HCT116 (cell line): ENCODE results near the gene WDR5.

Experiments
- CBX3 ChIP-seq: IDR thresholded peaks from 2 replicates; pipeline ENCODE4 v1.6.1; 2012; ENCODE audit warnings: low read depth
- CEBPB ChIP-seq: IDR thresholded peaks from 2 replicates; pipeline ENCODE4 v1.6.1; 2012; ENCODE audit warnings: low read depth
- CTCF ChIP-seq, 3 experiments: fragments of 200-600 bp in 1 of 3; sonication (generic) in 1 of 3; IDR thresholded peaks in 2 of 3; conservative IDR thresholded peaks in 1 of 3; 2 replicates each; pipeline ENCODE4 v1.5.1; 2012 to 2017; ENCODE audit warnings: low read depth in 2 of 3, low read length in 2 of 3, antibody characterized with exemption in 1 of 3, borderline replicate concordance in 1 of 3, control low read depth in 1 of 3, mild to moderate bottlenecking in 1 of 3, mixed read lengths in 1 of 3, mixed run types in 1 of 3, moderate library complexity in 1 of 3; ENCODE audit not compliant: insufficient read depth in 1 of 3
- ELF1 ChIP-seq: IDR thresholded peaks from 2 replicates; pipeline ENCODE4 v1.6.1; 2012; ENCODE audit warnings: low read depth, borderline replicate concordance
- EZH2 ChIP-seq: fragments of 200-600 bp; sonication (generic); IDR thresholded peaks from 2 replicates; pipeline ENCODE4 v1.6.1; 2017; ENCODE audit warnings: antibody characterized with exemption, mixed run types
- POLR2A ChIP-seq: IDR thresholded peaks from 2 replicates; pipeline ENCODE4 v1.7.0; 2011; ENCODE audit warnings: borderline replicate concordance; ENCODE audit not compliant: insufficient read depth, insufficient read length; ENCODE audit errors: extremely low read depth
- POLR2AphosphoS5 ChIP-seq: IDR thresholded peaks from 2 replicates; pipeline ENCODE4 v1.6.1; 2011; ENCODE audit warnings: mild to moderate bottlenecking, low read depth, low read length, moderate library complexity
- SP1 ChIP-seq: IDR thresholded peaks from 2 replicates; pipeline ENCODE4 v1.6.1; 2012; ENCODE audit warnings: low read depth
- TCF7L2 ChIP-seq: IDR thresholded peaks from 2 replicates; pipeline ENCODE4 v1.7.0; 2011; ENCODE audit warnings: borderline replicate concordance, inconsistent platforms; ENCODE audit not compliant: insufficient read depth, insufficient read length; ENCODE audit errors: extremely low read depth
- YY1 ChIP-seq: IDR thresholded peaks from 2 replicates; pipeline ENCODE4 v1.6.1; 2011; ENCODE audit warnings: low read length, low read depth, moderate library complexity, mild to moderate bottlenecking; ENCODE audit not compliant: insufficient replicate concordance; ENCODE audit errors: extremely low read depth
- ZBTB33 ChIP-seq: IDR thresholded peaks from 2 replicates; pipeline ENCODE4 v1.6.1; 2011; ENCODE audit warnings: mild to moderate bottlenecking, low read length, moderate library complexity; ENCODE audit not compliant: insufficient replicate concordance; ENCODE audit errors: extremely low read depth
- TF ChIP-seq, protein P1 (sequence below): IDR thresholded peaks from 2 replicates; pipeline ENCODE4 v1.6.1; 2012

DNA sequence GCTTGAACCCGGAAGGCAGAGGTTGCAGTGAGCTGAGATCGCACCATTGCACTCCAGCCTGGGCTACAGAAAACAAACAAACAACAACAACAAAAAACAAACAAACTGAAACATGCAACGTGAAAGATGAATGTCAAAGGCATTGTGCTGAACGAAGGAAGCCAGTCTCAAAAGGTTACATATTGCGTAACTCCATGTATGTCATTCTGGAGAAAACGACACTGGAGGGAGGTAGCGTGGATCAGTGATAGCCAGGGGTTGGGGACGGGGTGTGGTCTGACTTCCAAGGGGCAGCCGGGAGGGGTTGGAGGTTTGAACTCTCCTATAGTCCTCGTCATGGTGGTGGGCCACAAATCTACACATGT lies 12.1 kb upstream of the WDR5 start:
- TF ChIP-seq POLR2A (no peak), CBX3 (no peak), CTCF (IDR thresholded peaks at IDR 0.05 in 2 of 3, conservative IDR thresholded peaks at IDR 0.05 in 1 of 3; ENCODE audit: borderline replicate concordance in 1 of 3, insufficient read depth in 1 of 3, low read depth in 2 of 3, low read length in 2 of 3) (no peak), CEBPB (no peak), EZH2 (no peak), YY1 (no peak), ZBTB33 (no peak), ELF1 (no peak), POLR2AphosphoS5 (no peak), SP1 (no peak), TCF7L2 (no peak)
- TF ChIP-seq, protein P1, sequence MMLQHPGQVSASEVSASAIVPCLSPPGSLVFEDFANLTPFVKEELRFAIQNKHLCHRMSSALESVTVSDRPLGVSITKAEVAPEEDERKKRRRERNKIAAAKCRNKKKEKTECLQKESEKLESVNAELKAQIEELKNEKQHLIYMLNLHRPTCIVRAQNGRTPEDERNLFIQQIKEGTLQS: no peak
